GM23248 (cell line): ENCODE results near the gene RRP9. TPM values are rescaled to one million over a fixed set of nuclear protein-coding genes. Genes with fewer than 3 reads are reported as not detected.

Experiments used
- DNase-seq: peaks from one replicate; pipeline ENCODE4 v3.0.0-alpha.2; 2015
- H2AFZ ChIP-seq: fragments of 200-600 bp; sonication (generic); 2 replicates; pipeline ENCODE4 v1.6.1; 2016; ENCODE audit warnings: antibody characterized with exemption
- H3F3A ChIP-seq: fragments of 200-600 bp; sonication (generic); 2 replicates; pipeline ENCODE4 v1.6.1; 2016; ENCODE audit warnings: mild to moderate bottlenecking, antibody characterized with exemption, mixed run types; ENCODE audit not compliant: insufficient read depth
- H3K27ac ChIP-seq: fragments of 200-600 bp; sonication (generic); 2 replicates; pipeline ENCODE4 v1.5.1; 2016; ENCODE audit warnings: mild to moderate bottlenecking
- H3K27me3 ChIP-seq: fragments of 200-600 bp; sonication (generic); replicated peaks from 2 replicates; pipeline ENCODE4 v1.6.1; 2016; ENCODE audit warnings: mild to moderate bottlenecking; ENCODE audit not compliant: insufficient read depth
- H3K36me3 ChIP-seq: fragments of 200-600 bp; sonication (generic); 2 replicates; pipeline ENCODE4 v1.6.1; 2016; ENCODE audit warnings: low read depth, mild to moderate bottlenecking
- H3K4me1 ChIP-seq: fragments of 200-600 bp; sonication (generic); 2 replicates; pipeline ENCODE4 v1.6.1; 2016; ENCODE audit warnings: mild to moderate bottlenecking; ENCODE audit not compliant: insufficient read depth
- H3K4me2 ChIP-seq: fragments of 200-600 bp; sonication (generic); one replicate; pipeline ENCODE4 v1.6.1; 2016; ENCODE audit warnings: mild to moderate bottlenecking; ENCODE audit not compliant: unreplicated experiment
- H3K4me3 ChIP-seq: fragments of 200-600 bp; sonication (generic); 2 replicates; pipeline ENCODE4 v1.5.1; 2016; ENCODE audit warnings: mild to moderate bottlenecking
- H3K79me2 ChIP-seq: fragments of 200-600 bp; sonication (generic); 2 replicates; pipeline ENCODE4 v1.6.1; 2016; ENCODE audit warnings: mild to moderate bottlenecking; ENCODE audit not compliant: insufficient read depth
- H3K9ac ChIP-seq: fragments of 200-600 bp; sonication (generic); 2 replicates; pipeline ENCODE4 v1.6.1; 2016; ENCODE audit warnings: mild to moderate bottlenecking
- H3K9me2 ChIP-seq: fragments of 200-600 bp; sonication (generic); 2 replicates; pipeline ENCODE4 v1.6.1; 2016; ENCODE audit warnings: mixed run types, mild to moderate bottlenecking, moderate library complexity; ENCODE audit not compliant: insufficient read depth
- H3K9me3 ChIP-seq: fragments of 200-600 bp; sonication (generic); one replicate; pipeline ENCODE4 v1.6.1; 2017; ENCODE audit warnings: low read depth
- H4K20me1 ChIP-seq: fragments of 200-600 bp; sonication (generic); 2 replicates; pipeline ENCODE4 v1.6.0; 2016; ENCODE audit not compliant: insufficient read depth
- EZH2 ChIP-seq: fragments of 200-600 bp; sonication (generic); IDR thresholded peaks from 2 replicates; pipeline ENCODE4 v1.6.1; 2018; ENCODE audit warnings: antibody characterized with exemption, mild to moderate bottlenecking; ENCODE audit not compliant: insufficient read depth, poor library complexity, severe bottlenecking
- EZH2phosphoT487 ChIP-seq: fragments of 200-600 bp; sonication (generic); IDR thresholded peaks from 2 replicates; pipeline ENCODE4 v1.6.1; 2018; ENCODE audit warnings: antibody characterized with exemption, moderate library complexity, mild to moderate bottlenecking, low read depth; ENCODE audit not compliant: insufficient read depth
- WGBS, 2 experiments: methylation state at CpG; one replicate each; pipeline ENCODE4 v1.1.6; 2015 to 2017; ENCODE audit warnings: low lambda C conversion rate in 2 of 2, low coverage in 1 of 2; ENCODE audit errors: missing lambda C conversion rate in 2 of 2; 5-methylcytosine and 5-hydroxymethylcytosine counted together
- in situ Hi-C: fragments of 300-500 bp; cut with MboI; formaldehyde crosslinking; loops from 2 replicates; pipeline ENCODE4 v1.15.0; 2020
- polyA plus RNA-seq: library from polyadenylated mRNA; unstranded; fragments of >200 nt; fragmentation: Nextera tagmentation; extraction: Ambion mirVana; gene quantifications from 2 replicates; pipeline ENCODE4 v1.2.1, GENCODE V29; 2016
- total RNA-seq: library from RNA; depleted of rRNA; stranded (reverse); fragments of >200 nt; shearing (Covaris generic); gene quantifications from 2 replicates; pipeline ENCODE4 v1.2.3, GENCODE V29; 2014

RRP9 gene
- total and polyA plus RNA-seq, 2 experiments from 2014 or later: 27.5 to 28.4 TPM

DNA sequence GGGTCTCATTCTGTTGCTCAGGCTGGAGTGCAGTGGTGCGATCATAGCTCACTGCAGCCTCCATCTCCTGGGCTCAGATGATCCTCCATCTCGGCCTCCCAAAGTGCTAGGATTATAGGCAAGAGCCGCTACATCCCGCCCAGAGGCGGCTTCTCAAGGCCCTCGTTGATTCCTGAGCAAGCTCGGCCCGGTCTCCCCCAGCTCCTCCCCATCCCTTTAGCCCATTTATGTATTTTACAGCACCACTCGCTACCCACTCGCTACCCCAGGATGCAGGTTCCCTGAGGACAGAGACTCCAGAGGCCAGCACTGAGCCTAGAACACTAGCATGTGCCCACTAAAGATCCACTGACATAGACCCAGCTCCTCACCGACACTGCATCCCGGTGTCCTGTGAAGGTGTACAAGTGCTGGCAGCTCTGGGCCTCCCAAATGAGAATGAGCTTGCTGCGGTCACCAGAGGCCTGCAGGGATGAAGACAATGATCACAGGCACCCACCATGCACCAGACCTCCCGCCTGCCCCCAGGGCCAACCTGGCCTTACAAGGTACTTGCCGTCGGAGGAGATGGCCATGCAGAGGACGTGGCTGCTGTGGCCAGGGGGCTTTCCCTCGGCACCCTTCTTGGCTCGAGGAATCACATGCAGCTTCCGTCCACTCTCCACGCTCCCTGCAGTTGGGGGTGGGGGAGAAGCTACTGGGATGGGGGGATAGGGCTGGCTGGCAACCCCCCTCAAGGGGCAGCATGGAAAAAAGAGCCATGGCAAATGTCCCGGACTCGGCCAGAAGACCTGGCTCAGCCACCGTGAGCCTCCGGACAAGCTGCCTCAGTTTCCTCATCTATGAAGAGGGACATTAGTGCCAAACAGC is 5.6 kb downstream of the RRP9 start:
- H3K4me2 ChIP-seq: no peak overlapping the region
- peaks cover 34% of the 10 kb centered on the region for H3K79me2 ChIP-seq
- H3K27me3 ChIP-seq: no peaks in the 10 kb centered on the region
- TF ChIP-seq EZH2phosphoT487 (no peak), EZH2 (no peak)
- H3F3A ChIP-seq: peaks cover 10% of the 10 kb centered on the region; the same call in 1 of the 2 replicates
- no peaks in the 10 kb centered on the region for H3K9me3 ChIP-seq
- no peaks in the 10 kb centered on the region; the same call in 1 of the 2 replicates for H3K36me3 ChIP-seq
- in situ Hi-C loops: no loop called here
- H3K4me1 ChIP-seq: peaks cover 9% of the 10 kb centered on the region; the same call in 1 of the 2 replicates
- no peaks in the 10 kb centered on the region for H3K9me2 ChIP-seq
- no peak overlapping the region for H3K9ac ChIP-seq
- no peaks in the 10 kb centered on the region for H4K20me1 ChIP-seq
- no peak overlapping the region for H3K27ac ChIP-seq
- no peak for DNase-seq
- no peak overlapping the region for H3K4me3 ChIP-seq
- no peak overlapping the region for H2AFZ ChIP-seq
- WGBS, 2 experiments: 90 to 93% methylated on average over 22 to 25 of the region's 25 CpGs

GRCh38 chr3:51934991-51935885 is 6.5 kb downstream of the RRP9 start:
- WGBS, 2 experiments: 96% methylated on average over 28 of the region's 28 CpGs
- H3F3A ChIP-seq: peaks cover 1% of the 10 kb centered on the region; the same call in 1 of the 2 replicates
- H3K9me3 ChIP-seq: no peaks in the 10 kb centered on the region
- H3K9ac ChIP-seq: no peak overlapping the region
- peaks cover 26% of the 10 kb centered on the region for H3K79me2 ChIP-seq
- no peaks in the 10 kb centered on the region for H3K9me2 ChIP-seq
- in situ Hi-C loops: no loop called here
- DNase-seq: no peak
- no peak overlapping the region for H3K4me2 ChIP-seq
- peaks cover under 1% of the 10 kb centered on the region; the same call in 1 of the 2 replicates for H3K4me1 ChIP-seq
- TF ChIP-seq EZH2phosphoT487 (no peak), EZH2 (no peak)
- no peak overlapping the region for H3K27ac ChIP-seq
- no peak overlapping the region for H2AFZ ChIP-seq
- no peaks in the 10 kb centered on the region for H3K27me3 ChIP-seq
- H3K36me3 ChIP-seq: no peaks in the 10 kb centered on the region; the same call in 1 of the 2 replicates
- no peaks in the 10 kb centered on the region for H4K20me1 ChIP-seq
- H3K4me3 ChIP-seq: no peak overlapping the region

GRCh38 chr3:51934139-51934850 is 7.4 kb downstream of the RRP9 start:
- no peaks in the 10 kb centered on the region for H4K20me1 ChIP-seq
- no peaks in the 10 kb centered on the region for H3K9me2 ChIP-seq
- no peak overlapping the region for H3K4me3 ChIP-seq
- WGBS, 2 experiments: 94 to 97% methylated on average over 10 to 11 of the region's 11 CpGs
- H3K36me3 ChIP-seq: no peaks in the 10 kb centered on the region; the same call in 1 of the 2 replicates
- peaks cover 16% of the 10 kb centered on the region for H3K79me2 ChIP-seq
- no peak overlapping the region for H3K27ac ChIP-seq
- in situ Hi-C loops: no loop called here
- no peak for DNase-seq
- no peak overlapping the region for H3K4me2 ChIP-seq
- no peaks in the 10 kb centered on the region for H3F3A ChIP-seq
- H3K4me1 ChIP-seq: no peaks in the 10 kb centered on the region
- H3K9me3 ChIP-seq: no peaks in the 10 kb centered on the region
- H2AFZ ChIP-seq: no peak overlapping the region
- no peaks in the 10 kb centered on the region for H3K27me3 ChIP-seq
- TF ChIP-seq EZH2 (no peak), EZH2phosphoT487 (no peak)
- no peak overlapping the region for H3K9ac ChIP-seq
